WTC11 (cell line): ENCODE measurements around the gene XKR7. TPM values are rescaled to one million over a fixed set of nuclear protein-coding genes. Genes with fewer than 3 reads are reported as not detected.

Experiments
- ATAC-seq: fragments of 200-7000 bp; cut with Tn5 transposase; 2 replicates; pipeline ENCODE4 v1.10.0; 2021; ENCODE audit warnings: mild to moderate bottlenecking, moderate library complexity
- CTCF ChIA-PET: fragments of 300-600 bp; sonication (Branson Sonifier 250); formaldehyde crosslinking; loops from one replicate; lab custom pipeline; 2021; ENCODE audit warnings: antibody characterized with exemption; lab: Charles Lee
- POLR2A ChIA-PET: fragments of 350-600 bp; sonication (Branson Sonifier 250); formaldehyde crosslinking; loops from one replicate; lab custom pipeline; 2021; ENCODE audit warnings: antibody characterized with exemption; lab: Charles Lee
- DNase-seq: peaks from one replicate; pipeline ENCODE4 v3.0.0; 2021; ENCODE audit warnings: low spot score
- H3K27ac Mint-ChIP-seq: 2 replicates; pipeline ENCODE4 v1.8.0; 2021; ENCODE audit warnings: mixed read lengths
- H3K27me3 Mint-ChIP-seq: 2 replicates; pipeline ENCODE4 v1.8.0; 2021; ENCODE audit warnings: low read depth, mild to moderate bottlenecking, moderate library complexity, mixed read lengths
- H3K36me3 Mint-ChIP-seq: 2 replicates; pipeline ENCODE4 v1.8.0; 2021; ENCODE audit warnings: mixed read lengths
- H3K4me1 Mint-ChIP-seq: 2 replicates; pipeline ENCODE4 v1.8.0; 2022; ENCODE audit warnings: mixed read lengths
- H3K4me3 Mint-ChIP-seq: 2 replicates; pipeline ENCODE4 v1.8.0; 2021; ENCODE audit warnings: mild to moderate bottlenecking, moderate library complexity, mixed read lengths
- H3K9me3 Mint-ChIP-seq: 2 replicates; pipeline ENCODE4 v1.8.0; 2021; ENCODE audit warnings: mixed read lengths
- ETV6 ChIP-seq: sonication (generic); formaldehyde crosslinking; IDR thresholded peaks from 2 replicates; pipeline ENCODE4 v1.8.1; 2022; ENCODE audit warnings: mild to moderate bottlenecking, missing genetic modification reagents
- FOXJ3 ChIP-seq: sonication (generic); formaldehyde crosslinking; IDR thresholded peaks from 2 replicates; pipeline ENCODE4 v1.9.0; 2021; ENCODE audit warnings: missing genetic modification reagents, mild to moderate bottlenecking, borderline replicate concordance
- IRF2 ChIP-seq: sonication (generic); formaldehyde crosslinking; IDR thresholded peaks from 2 replicates; pipeline ENCODE4 v1.8.0; 2022; ENCODE audit warnings: low read depth, missing genetic modification reagents, borderline replicate concordance
- NR3C1 ChIP-seq: sonication (generic); formaldehyde crosslinking; conservative IDR thresholded peaks from 2 replicates; pipeline ENCODE4 v1.8.1; 2023; ENCODE audit warnings: low read depth, mild to moderate bottlenecking, missing genetic modification reagents
- PRRX2 ChIP-seq: fragments of 250-450 bp; sonication (Bioruptor Pico); IDR thresholded peaks from 2 replicates; pipeline ENCODE4 v1.8.0; 2021; ENCODE audit warnings: mild to moderate bottlenecking
- TEAD1 ChIP-seq: sonication (generic); formaldehyde crosslinking; IDR thresholded peaks from 2 replicates; pipeline ENCODE4 v1.8.0; 2022; ENCODE audit warnings: mild to moderate bottlenecking, missing genetic modification reagents
- TEAD4 ChIP-seq: sonication (generic); formaldehyde crosslinking; IDR thresholded peaks from 2 replicates; pipeline ENCODE4 v1.8.0; 2022; ENCODE audit warnings: mild to moderate bottlenecking, missing genetic modification reagents
- TP53 ChIP-seq: sonication (generic); formaldehyde crosslinking; IDR thresholded peaks from 2 replicates; pipeline ENCODE4 v1.8.1; 2023; ENCODE audit warnings: mild to moderate bottlenecking, missing genetic modification reagents
- ZNF121 ChIP-seq: sonication (generic); formaldehyde crosslinking; IDR thresholded peaks from 2 replicates; pipeline ENCODE4 v1.8.0; 2023; ENCODE audit warnings: missing genetic modification reagents
- ZNF138 ChIP-seq: sonication (generic); formaldehyde crosslinking; conservative IDR thresholded peaks from 2 replicates; pipeline ENCODE4 v1.8.1; 2022; ENCODE audit warnings: mild to moderate bottlenecking, moderate library complexity, missing genetic modification reagents
- ZNF232 ChIP-seq: sonication (generic); formaldehyde crosslinking; IDR thresholded peaks from 2 replicates; pipeline ENCODE4 v1.8.0; 2022; ENCODE audit warnings: mild to moderate bottlenecking, missing genetic modification reagents
- ZNF263 ChIP-seq: sonication (generic); formaldehyde crosslinking; IDR thresholded peaks from 2 replicates; pipeline ENCODE4 v1.8.1; 2022; ENCODE audit warnings: low read depth, mild to moderate bottlenecking, moderate library complexity, missing genetic modification reagents
- ZNF317 ChIP-seq: sonication (generic); formaldehyde crosslinking; IDR thresholded peaks from 2 replicates; pipeline ENCODE4 v1.8.1; 2023; ENCODE audit warnings: low read depth, mild to moderate bottlenecking, moderate library complexity, missing genetic modification reagents, borderline replicate concordance
- ZNF416 ChIP-seq: fragments of 250-450 bp; sonication (Bioruptor Pico); IDR thresholded peaks from 2 replicates; pipeline ENCODE4 v1.9.0; 2021; ENCODE audit warnings: mild to moderate bottlenecking, inconsistent platforms
- ZNF671 ChIP-seq: fragments of 250-450 bp; sonication (Bioruptor Pico); IDR thresholded peaks from 2 replicates; pipeline ENCODE4 v1.8.0; 2021; ENCODE audit warnings: mild to moderate bottlenecking
- total RNA-seq: library from RNA; stranded (reverse); gene quantifications from 3 replicates; pipeline ENCODE4 v1.2.3, GENCODE V29; 2021
- TF ChIP-seq, protein P1 (sequence below): fragments of 250-450 bp; sonication (Bioruptor Pico); IDR thresholded peaks from 2 replicates; pipeline ENCODE4 v1.9.0; 2021; ENCODE audit warnings: mild to moderate bottlenecking
- TF ChIP-seq, protein P2 (sequence below): sonication (generic); formaldehyde crosslinking; IDR thresholded peaks from 2 replicates; pipeline ENCODE4 v1.8.1; 2023; ENCODE audit warnings: mild to moderate bottlenecking, missing genetic modification reagents
- TF ChIP-seq, protein P3 (sequence below): sonication (generic); formaldehyde crosslinking; IDR thresholded peaks from 2 replicates; pipeline ENCODE4 v1.8.1; 2023; ENCODE audit warnings: mild to moderate bottlenecking, moderate library complexity, missing genetic modification reagents
- TF ChIP-seq, protein P4 (sequence below): fragments of 250-450 bp; sonication (Bioruptor Pico); IDR thresholded peaks from 2 replicates; pipeline ENCODE4 v1.9.0; 2021; ENCODE audit warnings: mild to moderate bottlenecking, borderline replicate concordance
- TF ChIP-seq, protein P5 (sequence below): fragments of 250-450 bp; sonication (Bioruptor Pico); IDR thresholded peaks from 2 replicates; pipeline ENCODE4 v1.9.0; 2021; ENCODE audit warnings: moderate library complexity, mild to moderate bottlenecking, inconsistent platforms, borderline replicate concordance
- TF ChIP-seq, protein P6 (sequence below): sonication (generic); formaldehyde crosslinking; IDR thresholded peaks from 2 replicates; pipeline ENCODE4 v1.8.0; 2023; ENCODE audit warnings: missing genetic modification reagents
- TF ChIP-seq, protein P7 (sequence below): fragments of 250-450 bp; sonication (Bioruptor Pico); conservative IDR thresholded peaks from 2 replicates; pipeline ENCODE4 v1.9.0; 2021; ENCODE audit warnings: mild to moderate bottlenecking

XKR7 gene
- total RNA-seq, 1 experiment from 2014 or later: 2.5 TPM

DNA sequence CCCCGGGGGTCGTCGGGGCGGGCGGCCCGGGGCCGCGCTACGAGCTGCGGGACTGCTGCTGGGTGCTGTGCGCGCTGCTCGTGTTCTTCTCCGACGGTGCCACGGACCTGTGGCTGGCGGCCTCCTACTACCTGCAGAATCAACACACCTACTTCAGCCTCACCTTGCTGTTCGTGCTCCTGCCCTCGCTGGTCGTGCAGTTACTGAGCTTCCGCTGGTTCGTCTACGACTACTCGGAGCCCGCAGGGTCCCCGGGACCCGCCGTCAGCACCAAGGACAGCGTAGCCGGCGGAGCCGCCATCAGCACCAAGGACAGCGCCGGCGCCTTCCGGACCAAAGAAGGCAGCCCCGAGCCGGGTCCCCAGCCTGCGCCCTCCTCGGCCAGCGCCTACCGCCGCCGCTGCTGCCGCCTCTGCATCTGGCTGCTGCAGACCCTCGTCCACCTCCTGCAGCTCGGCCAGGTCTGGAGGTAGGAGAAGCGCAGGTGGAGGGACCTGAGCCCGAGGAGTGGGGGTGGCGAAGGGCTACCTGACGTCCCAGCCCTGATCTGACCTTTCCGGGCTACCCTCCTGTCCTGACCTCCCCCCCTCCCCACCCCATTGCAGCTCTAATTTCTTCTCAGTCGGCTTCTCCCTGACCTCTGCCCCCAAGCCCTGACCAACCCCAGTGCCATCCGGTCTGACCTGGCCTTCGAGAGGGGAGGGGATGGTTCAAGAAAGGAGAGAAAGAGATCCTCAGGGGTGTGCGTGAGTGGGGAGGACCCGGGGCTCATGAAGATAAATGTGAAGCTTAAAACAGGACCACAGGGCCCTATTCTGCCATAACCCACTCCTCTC is 558 bp downstream of the XKR7 start:
- Mint-ChIP-seq H3K4me3 (peak overlapping the region; percentile 93), H3K4me1 (peaks cover 20% of the 10 kb centered on the region), H3K27me3 (peaks cover 47% of the 10 kb centered on the region), H3K36me3 (no peaks in the 10 kb centered on the region), H3K9me3 (no peaks in the 10 kb centered on the region), H3K27ac (peak overlapping the region; percentile 88; the same call in 1 of the 2 replicates)
- ATAC-seq: peak; percentile 85
- POLR2A ChIA-PET: interaction anchor here (0.5 to 1.1 kb wide), 7 partner anchors 11 to 117 kb away, joined by 3 to 6 read pairs (median 4); partner anchors contain the start of gene PDRG1
- CTCF ChIA-PET: interaction anchor here (0.6 to 3.1 kb wide), 15 partner anchors 15 to 508 kb away, joined by 3 to 28 read pairs (median 4); partner anchors contain the start of gene PDRG1
- DNase-seq: peak; percentile 95
- TF ChIP-seq TP53 (peak; percentile 100), TEAD1 (CRISPR knock-in tag) (peak; percentile 100), ZNF671 (CRISPR knock-in tag) (peak; percentile 91), ZNF232 (peak; percentile 100), ETV6 (CRISPR knock-in tag) (peak; percentile 100), ZNF138 (CRISPR knock-in tag) (peak; percentile 99), IRF2 (CRISPR knock-in tag) (peak; percentile 99), ZNF416 (CRISPR knock-in tag) (peak; percentile 92), FOXJ3 (CRISPR knock-in tag) (peak; percentile 99), PRRX2 (CRISPR knock-in tag) (peak; percentile 96), NR3C1 (CRISPR knock-in tag) (peak; percentile 100), TEAD4 (peak; percentile 100), ZNF263 (CRISPR knock-in tag) (peak; percentile 95), ZNF121 (CRISPR knock-in tag) (peak; percentile 98), ZNF317 (CRISPR knock-in tag) (peak; percentile 97)
- TF ChIP-seq, protein P1, sequence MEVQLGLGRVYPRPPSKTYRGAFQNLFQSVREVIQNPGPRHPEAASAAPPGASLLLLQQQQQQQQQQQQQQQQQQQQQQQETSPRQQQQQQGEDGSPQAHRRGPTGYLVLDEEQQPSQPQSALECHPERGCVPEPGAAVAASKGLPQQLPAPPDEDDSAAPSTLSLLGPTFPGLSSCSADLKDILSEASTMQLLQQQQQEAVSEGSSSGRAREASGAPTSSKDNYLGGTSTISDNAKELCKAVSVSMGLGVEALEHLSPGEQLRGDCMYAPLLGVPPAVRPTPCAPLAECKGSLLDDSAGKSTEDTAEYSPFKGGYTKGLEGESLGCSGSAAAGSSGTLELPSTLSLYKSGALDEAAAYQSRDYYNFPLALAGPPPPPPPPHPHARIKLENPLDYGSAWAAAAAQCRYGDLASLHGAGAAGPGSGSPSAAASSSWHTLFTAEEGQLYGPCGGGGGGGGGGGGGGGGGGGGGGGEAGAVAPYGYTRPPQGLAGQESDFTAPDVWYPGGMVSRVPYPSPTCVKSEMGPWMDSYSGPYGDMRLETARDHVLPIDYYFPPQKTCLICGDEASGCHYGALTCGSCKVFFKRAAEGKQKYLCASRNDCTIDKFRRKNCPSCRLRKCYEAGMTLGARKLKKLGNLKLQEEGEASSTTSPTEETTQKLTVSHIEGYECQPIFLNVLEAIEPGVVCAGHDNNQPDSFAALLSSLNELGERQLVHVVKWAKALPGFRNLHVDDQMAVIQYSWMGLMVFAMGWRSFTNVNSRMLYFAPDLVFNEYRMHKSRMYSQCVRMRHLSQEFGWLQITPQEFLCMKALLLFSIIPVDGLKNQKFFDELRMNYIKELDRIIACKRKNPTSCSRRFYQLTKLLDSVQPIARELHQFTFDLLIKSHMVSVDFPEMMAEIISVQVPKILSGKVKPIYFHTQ (CRISPR knock-in tag): peak; percentile 71; the same call in 1 of the 2 replicates
- TF ChIP-seq, protein P2, sequence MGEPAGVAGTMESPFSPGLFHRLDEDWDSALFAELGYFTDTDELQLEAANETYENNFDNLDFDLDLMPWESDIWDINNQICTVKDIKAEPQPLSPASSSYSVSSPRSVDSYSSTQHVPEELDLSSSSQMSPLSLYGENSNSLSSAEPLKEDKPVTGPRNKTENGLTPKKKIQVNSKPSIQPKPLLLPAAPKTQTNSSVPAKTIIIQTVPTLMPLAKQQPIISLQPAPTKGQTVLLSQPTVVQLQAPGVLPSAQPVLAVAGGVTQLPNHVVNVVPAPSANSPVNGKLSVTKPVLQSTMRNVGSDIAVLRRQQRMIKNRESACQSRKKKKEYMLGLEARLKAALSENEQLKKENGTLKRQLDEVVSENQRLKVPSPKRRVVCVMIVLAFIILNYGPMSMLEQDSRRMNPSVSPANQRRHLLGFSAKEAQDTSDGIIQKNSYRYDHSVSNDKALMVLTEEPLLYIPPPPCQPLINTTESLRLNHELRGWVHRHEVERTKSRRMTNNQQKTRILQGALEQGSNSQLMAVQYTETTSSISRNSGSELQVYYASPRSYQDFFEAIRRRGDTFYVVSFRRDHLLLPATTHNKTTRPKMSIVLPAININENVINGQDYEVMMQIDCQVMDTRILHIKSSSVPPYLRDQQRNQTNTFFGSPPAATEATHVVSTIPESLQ: peak; percentile 99
- TF ChIP-seq, protein P3, sequence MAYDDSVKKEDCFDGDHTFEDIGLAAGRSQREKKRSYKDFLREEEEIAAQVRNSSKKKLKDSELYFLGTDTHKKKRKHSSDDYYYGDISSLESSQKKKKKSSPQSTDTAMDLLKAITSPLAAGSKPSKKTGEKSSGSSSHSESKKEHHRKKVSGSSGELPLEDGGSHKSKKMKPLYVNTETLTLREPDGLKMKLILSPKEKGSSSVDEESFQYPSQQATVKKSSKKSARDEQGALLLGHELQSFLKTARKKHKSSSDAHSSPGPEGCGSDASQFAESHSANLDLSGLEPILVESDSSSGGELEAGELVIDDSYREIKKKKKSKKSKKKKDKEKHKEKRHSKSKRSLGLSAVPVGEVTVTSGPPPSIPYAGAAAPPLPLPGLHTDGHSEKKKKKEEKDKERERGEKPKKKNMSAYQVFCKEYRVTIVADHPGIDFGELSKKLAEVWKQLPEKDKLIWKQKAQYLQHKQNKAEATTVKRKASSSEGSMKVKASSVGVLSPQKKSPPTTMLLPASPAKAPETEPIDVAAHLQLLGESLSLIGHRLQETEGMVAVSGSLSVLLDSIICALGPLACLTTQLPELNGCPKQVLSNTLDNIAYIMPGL: peak; percentile 99
- TF ChIP-seq, protein P4, sequence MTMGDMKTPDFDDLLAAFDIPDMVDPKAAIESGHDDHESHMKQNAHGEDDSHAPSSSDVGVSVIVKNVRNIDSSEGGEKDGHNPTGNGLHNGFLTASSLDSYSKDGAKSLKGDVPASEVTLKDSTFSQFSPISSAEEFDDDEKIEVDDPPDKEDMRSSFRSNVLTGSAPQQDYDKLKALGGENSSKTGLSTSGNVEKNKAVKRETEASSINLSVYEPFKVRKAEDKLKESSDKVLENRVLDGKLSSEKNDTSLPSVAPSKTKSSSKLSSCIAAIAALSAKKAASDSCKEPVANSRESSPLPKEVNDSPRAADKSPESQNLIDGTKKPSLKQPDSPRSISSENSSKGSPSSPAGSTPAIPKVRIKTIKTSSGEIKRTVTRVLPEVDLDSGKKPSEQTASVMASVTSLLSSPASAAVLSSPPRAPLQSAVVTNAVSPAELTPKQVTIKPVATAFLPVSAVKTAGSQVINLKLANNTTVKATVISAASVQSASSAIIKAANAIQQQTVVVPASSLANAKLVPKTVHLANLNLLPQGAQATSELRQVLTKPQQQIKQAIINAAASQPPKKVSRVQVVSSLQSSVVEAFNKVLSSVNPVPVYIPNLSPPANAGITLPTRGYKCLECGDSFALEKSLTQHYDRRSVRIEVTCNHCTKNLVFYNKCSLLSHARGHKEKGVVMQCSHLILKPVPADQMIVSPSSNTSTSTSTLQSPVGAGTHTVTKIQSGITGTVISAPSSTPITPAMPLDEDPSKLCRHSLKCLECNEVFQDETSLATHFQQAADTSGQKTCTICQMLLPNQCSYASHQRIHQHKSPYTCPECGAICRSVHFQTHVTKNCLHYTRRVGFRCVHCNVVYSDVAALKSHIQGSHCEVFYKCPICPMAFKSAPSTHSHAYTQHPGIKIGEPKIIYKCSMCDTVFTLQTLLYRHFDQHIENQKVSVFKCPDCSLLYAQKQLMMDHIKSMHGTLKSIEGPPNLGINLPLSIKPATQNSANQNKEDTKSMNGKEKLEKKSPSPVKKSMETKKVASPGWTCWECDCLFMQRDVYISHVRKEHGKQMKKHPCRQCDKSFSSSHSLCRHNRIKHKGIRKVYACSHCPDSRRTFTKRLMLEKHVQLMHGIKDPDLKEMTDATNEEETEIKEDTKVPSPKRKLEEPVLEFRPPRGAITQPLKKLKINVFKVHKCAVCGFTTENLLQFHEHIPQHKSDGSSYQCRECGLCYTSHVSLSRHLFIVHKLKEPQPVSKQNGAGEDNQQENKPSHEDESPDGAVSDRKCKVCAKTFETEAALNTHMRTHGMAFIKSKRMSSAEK (CRISPR knock-in tag): 0 out of 2 replicates have a peak, but pooled peaks have one; percentile 39
- TF ChIP-seq, protein P5, sequence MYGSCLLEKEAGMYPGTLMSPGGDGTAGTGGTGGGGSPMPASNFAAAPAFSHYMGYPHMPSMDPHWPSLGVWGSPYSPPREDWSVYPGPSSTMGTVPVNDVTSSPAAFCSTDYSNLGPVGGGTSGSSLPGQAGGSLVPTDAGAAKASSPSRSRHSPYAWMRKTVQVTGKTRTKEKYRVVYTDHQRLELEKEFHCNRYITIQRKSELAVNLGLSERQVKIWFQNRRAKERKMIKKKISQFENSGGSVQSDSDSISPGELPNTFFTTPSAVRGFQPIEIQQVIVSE (CRISPR knock-in tag): no peak
- TF ChIP-seq, protein P6, sequence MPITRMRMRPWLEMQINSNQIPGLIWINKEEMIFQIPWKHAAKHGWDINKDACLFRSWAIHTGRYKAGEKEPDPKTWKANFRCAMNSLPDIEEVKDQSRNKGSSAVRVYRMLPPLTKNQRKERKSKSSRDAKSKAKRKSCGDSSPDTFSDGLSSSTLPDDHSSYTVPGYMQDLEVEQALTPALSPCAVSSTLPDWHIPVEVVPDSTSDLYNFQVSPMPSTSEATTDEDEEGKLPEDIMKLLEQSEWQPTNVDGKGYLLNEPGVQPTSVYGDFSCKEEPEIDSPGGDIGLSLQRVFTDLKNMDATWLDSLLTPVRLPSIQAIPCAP (CRISPR knock-in tag): peak; percentile 100
- TF ChIP-seq, protein P7, sequence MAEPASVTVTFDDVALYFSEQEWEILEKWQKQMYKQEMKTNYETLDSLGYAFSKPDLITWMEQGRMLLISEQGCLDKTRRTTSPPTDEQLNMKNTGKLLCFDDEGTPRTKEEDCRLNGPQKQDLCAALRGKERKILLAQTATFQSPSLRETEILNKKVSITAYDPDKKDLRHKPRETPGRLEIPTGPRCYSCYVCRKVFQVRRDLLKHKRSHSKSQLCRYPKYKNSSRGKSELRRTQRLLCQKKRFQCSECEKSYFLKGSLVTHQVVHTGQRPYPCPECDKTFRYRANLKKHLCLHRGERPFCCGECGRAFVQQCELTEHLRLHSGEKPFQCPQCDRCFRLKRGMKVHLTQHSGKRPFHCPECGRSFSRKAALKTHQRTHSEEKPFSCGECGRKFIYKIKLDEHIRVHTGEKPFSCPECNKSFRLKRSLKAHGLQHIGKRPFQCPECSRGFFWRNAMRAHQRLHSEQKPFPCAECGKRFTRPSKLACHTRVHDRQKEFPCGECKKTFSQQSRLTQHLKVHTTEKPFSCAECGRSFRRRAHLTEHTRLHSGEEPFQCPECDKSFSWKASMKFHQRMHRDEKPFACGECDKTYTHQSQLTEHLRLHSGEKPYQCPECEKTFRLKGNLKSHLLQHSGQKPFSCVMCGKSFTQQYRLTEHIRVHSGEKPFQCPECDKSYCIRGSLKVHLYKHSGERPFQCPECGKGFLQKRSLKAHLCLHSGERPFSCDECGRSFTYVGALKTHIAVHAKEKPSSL (CRISPR knock-in tag): no peak
